ENCODE data around the gene MPI. TPM values are rescaled to one million over a fixed set of nuclear protein-coding genes. Genes with fewer than 3 reads are reported as not detected.

Gene MPI
- total RNA-seq, 1 donor = 48.3 TPM

DNA sequence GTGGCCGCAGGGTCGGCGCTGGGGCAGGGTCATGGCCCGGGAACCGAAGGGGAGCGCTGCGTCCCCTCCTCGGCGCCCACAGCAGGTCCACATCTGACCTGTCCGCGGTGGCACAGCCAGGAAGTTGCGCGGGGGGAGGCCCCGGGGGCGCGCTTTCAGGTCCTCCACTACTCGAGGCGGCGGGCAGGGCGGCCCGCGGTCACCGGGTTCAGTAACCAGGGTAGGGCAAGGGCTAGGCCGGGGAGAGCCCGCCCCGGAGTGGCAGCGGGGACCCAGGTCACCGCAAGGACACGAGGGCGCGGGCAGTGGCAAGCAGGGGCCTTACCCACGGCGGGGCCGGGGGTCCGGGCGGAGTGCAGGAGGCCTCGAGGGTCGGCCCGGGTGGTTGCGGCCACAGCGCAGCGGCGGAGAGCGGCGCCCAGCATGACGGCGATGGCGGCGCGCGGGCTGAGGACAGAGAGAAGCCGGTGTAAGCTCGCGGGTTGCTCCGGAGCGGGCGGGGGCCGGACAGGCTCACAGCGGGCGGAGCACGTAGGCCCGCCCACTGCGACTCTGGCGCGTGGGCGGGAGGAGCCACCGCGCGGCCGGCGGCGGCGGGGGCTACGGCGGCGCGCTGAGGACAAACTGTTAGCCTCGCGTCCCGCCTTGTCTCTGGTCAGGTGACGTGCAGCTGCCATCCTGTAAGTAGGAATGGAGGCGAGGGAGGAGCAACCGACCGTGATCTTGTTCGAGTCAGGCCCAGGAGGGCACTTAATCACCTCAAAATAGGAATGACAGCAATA is 47.9 kb downstream of the MPI start, which contains the start of gene COX5A:
Gene COX5A (minus strand): TSS at position 484 of the 782 bp plus-strand sequence. CDS start 59 bp downstream, at position 425.
- H3K4me3 ChIP-seq (ENCODE audit: low read depth, low read length) = peak within 1 kb of the TSS; percentile 87

DNA sequence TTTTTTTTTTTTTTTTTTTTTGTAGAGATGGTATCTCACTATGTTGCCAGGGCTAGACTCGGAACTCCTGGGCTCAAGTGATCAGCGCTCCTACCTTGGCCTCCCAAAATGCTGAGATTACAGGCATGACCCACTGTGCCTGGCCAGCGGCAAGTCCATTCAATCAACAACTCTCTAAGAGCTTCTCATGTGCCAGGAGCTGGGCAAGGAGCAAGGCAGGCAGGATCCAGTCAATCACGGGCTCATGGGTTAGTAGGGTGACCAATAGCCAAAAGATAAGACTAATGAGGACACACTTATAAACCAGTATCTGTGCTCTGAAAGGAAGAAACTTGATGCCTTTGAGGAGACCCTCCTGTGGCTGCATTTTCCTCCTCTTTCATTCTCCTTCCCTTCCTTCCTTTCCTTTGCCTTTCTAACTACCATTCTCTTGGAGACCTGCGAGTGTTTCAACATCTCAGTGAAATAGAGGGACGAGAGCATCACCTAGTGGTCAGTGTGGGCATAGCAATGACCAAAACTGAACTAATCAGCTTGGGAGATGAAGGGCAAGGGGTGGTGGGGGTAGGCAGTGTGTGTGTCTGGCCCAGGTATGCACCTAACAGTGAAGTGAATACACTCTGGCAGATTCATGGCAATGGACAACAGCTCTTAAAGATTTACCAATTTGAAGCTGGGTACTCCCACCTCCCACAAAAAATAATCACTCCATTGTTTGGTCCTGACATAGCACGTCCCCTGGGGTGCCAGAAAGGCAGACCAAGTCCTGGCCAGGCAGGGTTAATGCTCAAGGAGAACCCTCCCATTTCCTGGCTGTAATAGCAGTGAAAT is 60.5 kb downstream of the MPI start:
- H3K4me3 ChIP-seq (ENCODE audit: low read depth, low read length) = no peak overlapping the region
- TF ChIP-seq, protein P1, sequence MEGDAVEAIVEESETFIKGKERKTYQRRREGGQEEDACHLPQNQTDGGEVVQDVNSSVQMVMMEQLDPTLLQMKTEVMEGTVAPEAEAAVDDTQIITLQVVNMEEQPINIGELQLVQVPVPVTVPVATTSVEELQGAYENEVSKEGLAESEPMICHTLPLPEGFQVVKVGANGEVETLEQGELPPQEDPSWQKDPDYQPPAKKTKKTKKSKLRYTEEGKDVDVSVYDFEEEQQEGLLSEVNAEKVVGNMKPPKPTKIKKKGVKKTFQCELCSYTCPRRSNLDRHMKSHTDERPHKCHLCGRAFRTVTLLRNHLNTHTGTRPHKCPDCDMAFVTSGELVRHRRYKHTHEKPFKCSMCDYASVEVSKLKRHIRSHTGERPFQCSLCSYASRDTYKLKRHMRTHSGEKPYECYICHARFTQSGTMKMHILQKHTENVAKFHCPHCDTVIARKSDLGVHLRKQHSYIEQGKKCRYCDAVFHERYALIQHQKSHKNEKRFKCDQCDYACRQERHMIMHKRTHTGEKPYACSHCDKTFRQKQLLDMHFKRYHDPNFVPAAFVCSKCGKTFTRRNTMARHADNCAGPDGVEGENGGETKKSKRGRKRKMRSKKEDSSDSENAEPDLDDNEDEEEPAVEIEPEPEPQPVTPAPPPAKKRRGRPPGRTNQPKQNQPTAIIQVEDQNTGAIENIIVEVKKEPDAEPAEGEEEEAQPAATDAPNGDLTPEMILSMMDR (IDR thresholded peaks at IDR 0.05; ENCODE audit: insufficient read depth, low read length) = peak; percentile 99
- DNase-seq (ENCODE audit: low read depth) = peak; percentile 83

More for the DNA sequence above, 47.9 kb downstream of the MPI start, which contains the start of gene COX5A:
- peak; percentile 96 for DNase-seq (ENCODE audit: low read depth)
- TF ChIP-seq, protein P1 (IDR thresholded peaks at IDR 0.05; ENCODE audit: insufficient read depth, low read length) = no peak

DNA sequence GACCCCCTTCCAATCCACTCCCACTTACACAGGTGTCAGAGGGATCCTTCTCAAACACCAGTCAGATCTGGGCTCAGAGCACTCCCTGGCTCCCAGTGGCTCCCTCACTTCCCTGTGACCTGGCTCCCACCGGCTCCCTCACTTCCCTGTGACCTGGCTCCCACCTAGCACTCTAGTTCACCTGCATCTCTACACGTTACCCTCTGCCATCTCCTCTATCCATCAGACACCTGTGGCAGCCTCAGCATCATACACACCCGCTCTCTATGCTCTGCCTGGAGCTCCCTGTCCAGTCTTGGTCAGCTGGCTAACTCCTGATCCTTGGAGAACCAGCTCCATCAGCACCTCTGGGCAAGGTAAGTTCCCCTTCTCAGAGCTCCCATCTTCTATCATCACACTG is 61.2 kb downstream of the MPI start:
- TF ChIP-seq, protein P1 (IDR thresholded peaks at IDR 0.05; ENCODE audit: insufficient read depth, low read length) = no peak
- no peak overlapping the region for H3K4me3 ChIP-seq (ENCODE audit: low read depth, low read length)

More for the DNA sequence above, 61.2 kb downstream of the MPI start:
- DNase-seq (ENCODE audit: low read depth) = no peak

Small RNAs within 50 kb of the gene (small RNA-seq; reads per million reads assigned to genes)
- 1.1 reads per million, percentile 38 among the genes with 10 or more reads in this experiment for gene MIR6882

Other genes starting within 250 kb of the MPI start
- gene EDC3, start 194.0 kb upstream of the MPI start, total RNA-seq (ENCODE audit: low replicate concordance) = 11.3 and 16.6 TPM in 2 replicates
- gene CYP1A1, start 164.5 kb upstream of the MPI start, total RNA-seq (ENCODE audit: low replicate concordance) = 0.63 TPM in 1 of 2 replicates, not detected in the other
- not detected in 2 replicates for gene CYP1A2, start 141.2 kb upstream of the MPI start, total RNA-seq (ENCODE audit: low replicate concordance)
- 8.0 and 28.1 TPM in 2 replicates for gene CSK, start 108.0 kb upstream of the MPI start, total RNA-seq (ENCODE audit: low replicate concordance)
- not detected in 2 replicates for gene LMAN1L, start 77.2 kb upstream of the MPI start, total RNA-seq (ENCODE audit: low replicate concordance)
- gene CPLX3, start 63.4 kb upstream of the MPI start, total RNA-seq (ENCODE audit: low replicate concordance) = not detected in 2 replicates
- 15.1 and 17.7 TPM in 2 replicates for gene ULK3, start 46.9 kb upstream of the MPI start, total RNA-seq (ENCODE audit: low replicate concordance)
- gene SCAMP2, start 16.7 kb upstream of the MPI start, total RNA-seq (ENCODE audit: low replicate concordance) = 18.5 and 29.6 TPM in 2 replicates
- 22.7 and 35.9 TPM in 2 replicates for gene FAM219B, start 16.8 kb downstream of the MPI start, total RNA-seq (ENCODE audit: low replicate concordance)
- gene COX5A, start 48.0 kb downstream of the MPI start, total RNA-seq (ENCODE audit: low replicate concordance) = 5.3 and 63.0 TPM in 2 replicates
- gene RPP25, start 66.7 kb downstream of the MPI start, total RNA-seq (ENCODE audit: low replicate concordance) = 4.1 and 8.8 TPM in 2 replicates
- 1.1 and 2.2 TPM in 2 replicates for gene SCAMP5, start 105.5 kb downstream of the MPI start, total RNA-seq (ENCODE audit: low replicate concordance)
- 2.5 and 11.8 TPM in 2 replicates for gene PPCDC, start 133.5 kb downstream of the MPI start, total RNA-seq (ENCODE audit: low replicate concordance)

Data from fibroblast of the aortic adventitia (primary cell).